Measurements from ENCODE around the gene SEMA3G. TPM values are rescaled to one million over a fixed set of nuclear protein-coding genes. Genes with fewer than 3 reads are reported as not detected.

SEMA3G gene
- polyA plus RNA-seq, 2 of the 4 experiments (the other 2 are of a cell fraction) = 0.08 to 0.13 TPM

DNA sequence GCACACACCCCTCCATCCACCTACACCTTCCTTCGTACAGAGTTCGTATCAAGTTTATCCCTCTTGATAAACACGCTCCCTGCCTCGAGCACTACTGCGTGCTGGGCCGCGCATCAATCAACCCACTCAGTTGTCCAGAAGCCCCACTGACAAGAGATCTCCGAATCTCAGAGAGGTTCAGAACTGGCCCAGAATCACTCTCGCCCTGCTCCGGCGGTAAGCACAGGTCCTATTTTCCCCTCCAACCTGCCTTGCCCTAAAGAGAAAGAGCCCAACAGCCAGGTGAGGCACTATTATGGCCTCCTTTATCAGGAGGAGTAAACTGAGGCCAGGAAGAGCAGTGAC, 10.0 kb upstream of the SEMA3G start:
- no peak for ATAC-seq
- no peak for TF ChIP-seq HMGXB4 (CRISPR knock-in tag; IDR thresholded peaks at IDR 0.05; ENCODE audit: borderline replicate concordance)
- 37% methylated on average over 9 of the region's 11 CpGs for WGBS (ENCODE audit: missing lambda C conversion rate)
- H3K4me3 ChIP-seq = peak overlapping the region; percentile 66
- peaks cover 22% of the 10 kb centered on the region for H3K4me1 ChIP-seq
- ChIA-PET POLR2A (no interaction called here), CTCF (interaction anchor here (0.9 to 14.4 kb wide), 2 partner anchors 9 to 25 kb away, joined by 3 to 351 read pairs; no protein-coding TSS in a partner anchor)
- no peak for DNase-seq (ENCODE audit: low read depth in 1 of 2, low spot score in 1 of 2)
- H3K4me2 ChIP-seq = peak overlapping the region; percentile 92
- no peak for FAIRE-seq
- no peaks in the 10 kb centered on the region for H3K9me3 ChIP-seq
- peak overlapping the region; percentile 84 to 99 for H3K27ac ChIP-seq

- ChIA-PET POLR2A (no interaction called here), CTCF (interaction anchor here (0.9 to 14.4 kb wide), 2 partner anchors 9 to 25 kb away, joined by 3 to 351 read pairs; no protein-coding TSS in a partner anchor)
- ATAC-seq (no peak; a peak in 1 of 6 replicates), DNase-seq (ENCODE audit: low read depth in 1 of 2, low spot score in 1 of 2) (no peak), FAIRE-seq (no peak)
- H3K27ac ChIP-seq = peak overlapping the region; percentile 84 to 99; a peak in 5 of 6 replicates
- peak overlapping the region; percentile 92 for H3K4me2 ChIP-seq
- 63% methylated on average over 5 of the region's 8 CpGs for WGBS (ENCODE audit: missing lambda C conversion rate)
- no peaks in the 10 kb centered on the region for H3K9me3 ChIP-seq
- no peak for TF ChIP-seq EHF (CRISPR knock-in tag; IDR thresholded peaks at IDR 0.05)
- TF ChIP-seq ZC3H11A (IDR thresholded peaks at IDR 0.05) = no peak
- TF ChIP-seq CHD2 (IDR thresholded peaks at IDR 0.05; ENCODE audit: low read length, partially characterized antibody) = no peak
- no peak for TF ChIP-seq BHLHE40 (IDR thresholded peaks at IDR 0.05; ENCODE audit: low read depth, low read length)
- TF ChIP-seq CTCF (IDR thresholded peaks at IDR 0.05) = no peak
- TF ChIP-seq HMGXB4 (CRISPR knock-in tag; IDR thresholded peaks at IDR 0.05; ENCODE audit: borderline replicate concordance) = no peak
- no peak for TF ChIP-seq HOXA7 (CRISPR knock-in tag; IDR thresholded peaks at IDR 0.05)
- H3K4me3 ChIP-seq = peak overlapping the region; percentile 66; the same call in 1 of the 3 replicates
- peaks cover 26% of the 10 kb centered on the region for H3K4me1 ChIP-seq
Measured at GRCh38 chr3:52454250-52454937, 9.5 kb upstream of the SEMA3G start.

DNA sequence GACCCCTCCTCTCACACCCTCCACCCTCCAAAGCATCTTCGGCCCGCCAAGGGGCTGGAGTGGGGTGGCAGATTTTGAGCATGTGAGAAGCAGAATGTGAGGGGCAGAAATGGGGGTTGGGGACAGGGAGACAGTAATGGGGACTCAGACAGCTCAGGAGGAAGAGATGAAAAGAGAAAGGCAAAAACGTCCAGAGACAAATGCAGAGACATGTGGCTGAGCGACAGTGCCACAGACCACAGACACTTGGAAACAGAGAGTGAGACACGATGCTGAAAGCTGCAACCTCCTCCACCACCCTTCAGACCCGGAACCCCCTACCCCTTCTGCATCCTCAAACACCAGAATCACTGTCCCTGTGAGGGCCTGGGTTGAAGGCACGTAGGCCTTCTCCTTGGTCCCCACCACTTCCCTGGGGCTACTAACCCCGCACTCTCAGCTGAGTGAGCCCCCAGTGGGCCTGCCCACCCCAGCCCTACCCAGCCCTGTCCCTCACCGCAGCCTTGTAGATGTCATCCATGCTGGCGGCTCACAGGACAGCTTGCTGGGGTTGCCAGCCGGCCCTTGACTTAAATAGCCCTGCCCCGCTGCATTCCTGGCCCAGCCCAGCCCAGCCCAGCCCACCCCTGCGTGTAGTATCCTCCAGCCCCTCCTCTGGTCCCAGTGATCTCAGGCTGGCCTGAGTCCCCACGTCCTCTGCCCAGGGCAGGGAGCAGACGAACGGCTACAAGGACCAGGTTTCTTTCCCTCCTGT, 8.8 kb upstream of the SEMA3G start, which contains the start of gene TNNC1:
TNNC1 (minus strand) TSS at position 546 of the 754 bp plus-strand sequence; CDS start at position 520, 26 bp downstream.
- peak within 1 kb of the TSS; percentile 92 for H3K4me2 ChIP-seq
- H3K4me3 ChIP-seq = peak within 1 kb of the TSS; percentile 66
- ChIA-PET POLR2A (no interaction called here), CTCF (interaction anchor here (0.9 to 14.4 kb wide), 3 partner anchors 8 to 114 kb away, joined by 3 to 351 read pairs (median 3); no protein-coding TSS in a partner anchor)
- no peaks in the 10 kb centered on the region for H3K9me3 ChIP-seq
- no peak for FAIRE-seq
- WGBS (ENCODE audit: missing lambda C conversion rate) = 73% methylated on average over 6 of the region's 16 CpGs
- H3K27ac ChIP-seq = peak within 1 kb of the TSS; percentile 84 to 99
- DNase-seq (ENCODE audit: low read depth in 1 of 2, low spot score in 1 of 2) = no peak
- H3K4me1 ChIP-seq = peaks cover 26% of the 10 kb centered on the region
- ATAC-seq = no peak
- TF ChIP-seq CBX8 (IDR thresholded peaks at IDR 0.05) (no peak), RFX5 (IDR thresholded peaks at IDR 0.05) (no peak), ZNF302 (CRISPR knock-in tag; IDR thresholded peaks at IDR 0.05) (no peak), HOXB5 (CRISPR knock-in tag; IDR thresholded peaks at IDR 0.05) (no peak), CTCF (IDR thresholded peaks at IDR 0.05) (no peak), JUNB (IDR thresholded peaks at IDR 0.05) (no peak), CEBPB (IDR thresholded peaks at IDR 0.05) (no peak), ESRRA (IDR thresholded peaks at IDR 0.05; ENCODE audit: borderline replicate concordance, low read length) (no peak), CBX2 (IDR thresholded peaks at IDR 0.05; ENCODE audit: borderline replicate concordance, low read depth) (no peak), BCL3 (IDR thresholded peaks at IDR 0.05) (no peak)
- TF ChIP-seq, protein P1, sequence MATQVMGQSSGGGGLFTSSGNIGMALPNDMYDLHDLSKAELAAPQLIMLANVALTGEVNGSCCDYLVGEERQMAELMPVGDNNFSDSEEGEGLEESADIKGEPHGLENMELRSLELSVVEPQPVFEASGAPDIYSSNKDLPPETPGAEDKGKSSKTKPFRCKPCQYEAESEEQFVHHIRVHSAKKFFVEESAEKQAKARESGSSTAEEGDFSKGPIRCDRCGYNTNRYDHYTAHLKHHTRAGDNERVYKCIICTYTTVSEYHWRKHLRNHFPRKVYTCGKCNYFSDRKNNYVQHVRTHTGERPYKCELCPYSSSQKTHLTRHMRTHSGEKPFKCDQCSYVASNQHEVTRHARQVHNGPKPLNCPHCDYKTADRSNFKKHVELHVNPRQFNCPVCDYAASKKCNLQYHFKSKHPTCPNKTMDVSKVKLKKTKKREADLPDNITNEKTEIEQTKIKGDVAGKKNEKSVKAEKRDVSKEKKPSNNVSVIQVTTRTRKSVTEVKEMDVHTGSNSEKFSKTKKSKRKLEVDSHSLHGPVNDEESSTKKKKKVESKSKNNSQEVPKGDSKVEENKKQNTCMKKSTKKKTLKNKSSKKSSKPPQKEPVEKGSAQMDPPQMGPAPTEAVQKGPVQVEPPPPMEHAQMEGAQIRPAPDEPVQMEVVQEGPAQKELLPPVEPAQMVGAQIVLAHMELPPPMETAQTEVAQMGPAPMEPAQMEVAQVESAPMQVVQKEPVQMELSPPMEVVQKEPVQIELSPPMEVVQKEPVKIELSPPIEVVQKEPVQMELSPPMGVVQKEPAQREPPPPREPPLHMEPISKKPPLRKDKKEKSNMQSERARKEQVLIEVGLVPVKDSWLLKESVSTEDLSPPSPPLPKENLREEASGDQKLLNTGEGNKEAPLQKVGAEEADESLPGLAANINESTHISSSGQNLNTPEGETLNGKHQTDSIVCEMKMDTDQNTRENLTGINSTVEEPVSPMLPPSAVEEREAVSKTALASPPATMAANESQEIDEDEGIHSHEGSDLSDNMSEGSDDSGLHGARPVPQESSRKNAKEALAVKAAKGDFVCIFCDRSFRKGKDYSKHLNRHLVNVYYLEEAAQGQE (IDR thresholded peaks at IDR 0.05) = no peak
